GM10266 (cell line): ENCODE measurements around the gene DGKI.
A peak's percentile ranks its signal among the peaks of the same experiment; 100 is the strongest.

ENCODE experiments used
- DNase-seq: peaks from one replicate; pipeline ENCODE4 v3.0.0; 2012; ENCODE audit errors: extremely low spot score
- CTCF ChIP-seq: IDR thresholded peaks from 2 replicates; pipeline ENCODE4 v1.5.1; 2012; ENCODE audit warnings: mild to moderate bottlenecking, low read depth; ENCODE audit not compliant: control insufficient read depth, insufficient read depth; ENCODE audit errors: missing control alignments

The DGKI gene

GRCh38 chr7:137879357-137880158 is 32.8 kb upstream of the DGKI start:
- no peak for TF ChIP-seq CTCF

DNA sequence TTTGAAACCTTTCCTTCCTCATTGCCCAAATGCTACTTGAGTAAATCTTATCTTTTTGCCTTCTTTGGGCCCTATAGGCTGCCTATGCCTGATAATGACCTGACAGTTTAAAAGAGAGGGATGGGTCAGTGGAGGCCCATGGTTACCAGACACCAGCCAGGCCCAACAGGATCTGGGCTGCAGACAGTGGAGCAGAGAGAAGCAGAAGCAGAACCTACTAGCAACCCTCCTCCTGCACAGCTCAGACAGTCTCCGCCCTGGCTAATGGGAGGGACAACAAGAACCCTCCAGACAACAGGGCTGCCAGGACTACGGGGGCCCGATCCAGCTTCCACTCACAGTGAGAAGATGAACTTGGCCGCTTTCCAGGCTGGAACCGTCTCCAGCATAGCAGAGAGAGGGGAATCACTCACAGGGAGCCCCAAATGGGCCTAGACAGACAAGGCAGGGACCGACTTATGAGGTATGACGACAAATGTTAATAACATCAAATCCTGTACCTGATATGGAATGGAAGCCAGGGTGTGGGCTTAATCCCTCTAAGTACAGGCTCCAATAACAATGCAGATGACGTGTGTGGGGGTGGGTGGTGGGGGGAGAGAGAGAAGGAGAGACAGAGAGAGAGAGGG is 31.7 kb upstream of the DGKI start:
- no peak for TF ChIP-seq CTCF
- DNase-seq = no peak

More at GRCh38 chr7:137879357-137880158, 32.8 kb upstream of the DGKI start:
- peak; percentile 49 for DNase-seq

GRCh38 chr7:137877027-137877675 is 30.4 kb upstream of the DGKI start:
- DNase-seq = no peak

GRCh38 chr7:137875746-137876145 is 29.0 kb upstream of the DGKI start:
- DNase-seq = no peak
- TF ChIP-seq CTCF = no peak

More at GRCh38 chr7:137877027-137877675, 30.4 kb upstream of the DGKI start:
- TF ChIP-seq CTCF = no peak

GRCh38 chr7:137873979-137874777 is 27.4 kb upstream of the DGKI start:
- TF ChIP-seq CTCF = no peak
- no peak for DNase-seq

DNA sequence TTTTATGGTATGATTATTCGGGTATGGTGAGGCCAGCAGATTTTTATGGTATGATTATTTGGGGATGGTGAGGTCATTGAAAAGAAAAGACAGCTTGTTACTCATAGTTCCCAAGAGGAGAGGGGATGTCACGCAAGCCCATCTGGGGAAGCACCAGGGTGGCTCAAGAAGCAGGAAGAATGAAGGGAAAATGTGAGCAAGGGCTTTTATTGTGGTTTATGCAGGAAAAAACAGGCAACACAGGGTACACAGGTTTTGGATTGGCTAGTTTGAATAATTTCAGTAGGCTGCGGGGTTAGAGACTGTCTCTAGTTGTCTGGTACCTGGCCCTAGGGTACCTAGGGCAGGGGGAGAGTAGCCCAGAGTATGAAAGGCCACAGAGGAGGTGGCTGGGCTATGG is 26.8 kb upstream of the DGKI start:
- TF ChIP-seq CTCF = no peak
- DNase-seq = no peak
